HEK293 (cell line): ENCODE data around the gene RASA2.

Experiments used
- CTCF ChIA-PET: fragments of 350-600 bp; formaldehyde crosslinking; extraction: SDS; loops from one replicate; lab custom pipeline; 2021; ENCODE audit warnings: antibody characterized with exemption; lab: Yijun Ruan, JAX
- POLR2A ChIA-PET: fragments of 300-600 bp; formaldehyde crosslinking; extraction: SDS; loops from one replicate; lab custom pipeline; 2020; ENCODE audit warnings: antibody characterized with exemption, inconsistent platforms; lab: Yijun Ruan, JAX
- H3K27ac ChIP-seq: fragments of 200-500 bp; sonication (Bioruptor generic); 2 replicates; pipeline ENCODE4 v1.5.1; 2014; ENCODE audit warnings: low read depth, low read length, control low read depth, inconsistent platforms; ENCODE audit errors: extremely low read depth
- H3K36me3 ChIP-seq, 2 experiments: fragments of 200-500 bp in 1 of 2; sonication (Bioruptor generic) in 1 of 2; 1 replicate in 1 of 2; 2 replicates in 1 of 2; pipeline ENCODE4 v1.5.1; 2014 to 2017; ENCODE audit warnings: inconsistent platforms in 2 of 2, low read length in 2 of 2; ENCODE audit not compliant: control insufficient read depth in 2 of 2, insufficient read depth in 1 of 2
- H3K4me1 ChIP-seq: fragments of 200-500 bp; sonication (Bioruptor generic); 2 replicates; pipeline ENCODE4 v1.5.1; 2014; ENCODE audit warnings: mild to moderate bottlenecking, low read length, inconsistent platforms; ENCODE audit not compliant: control insufficient read depth, insufficient read depth
- H3K4me3 ChIP-seq: 2 replicates; pipeline ENCODE4 v1.5.1; 2011; ENCODE audit warnings: low read depth, mild to moderate bottlenecking, control low read depth, low read length, moderate library complexity
- H3K9me3 ChIP-seq: fragments of 200-500 bp; sonication (Bioruptor generic); 2 replicates; pipeline ENCODE4 v1.5.1; 2014; ENCODE audit warnings: low read depth, low read length, inconsistent platforms; ENCODE audit not compliant: control insufficient read depth, insufficient read depth
- BCL11A ChIP-seq: fragments of 450-650 bp; formaldehyde crosslinking; IDR thresholded peaks from 2 replicates; pipeline ENCODE4 v1.5.1; 2016; ENCODE audit warnings: low read depth, missing biosample characterization, missing genetic modification characterization
- HOXA7 ChIP-seq: sonication (generic); formaldehyde crosslinking; IDR thresholded peaks from 2 replicates; pipeline ENCODE4 v1.8.1; 2022; ENCODE audit warnings: missing genetic modification reagents, borderline replicate concordance
- HOXC10 ChIP-seq: sonication (generic); formaldehyde crosslinking; IDR thresholded peaks from 2 replicates; pipeline ENCODE4 v1.8.1; 2023; ENCODE audit warnings: mild to moderate bottlenecking, missing genetic modification reagents
- HOXD13 ChIP-seq: sonication (generic); formaldehyde crosslinking; IDR thresholded peaks from 2 replicates; pipeline ENCODE4 v1.8.0; 2022; ENCODE audit warnings: missing genetic modification reagents, borderline replicate concordance
- MEIS1 ChIP-seq: sonication (generic); formaldehyde crosslinking; IDR thresholded peaks from 2 replicates; pipeline ENCODE4 v1.8.1; 2022; ENCODE audit warnings: missing genetic modification reagents, mild to moderate bottlenecking, borderline replicate concordance
- OSR2 ChIP-seq: fragments of 450-650 bp; formaldehyde crosslinking; IDR thresholded peaks from 2 replicates; pipeline ENCODE4 v1.5.1; 2016; ENCODE audit warnings: missing biosample characterization, missing genetic modification characterization
- PATZ1 ChIP-seq: fragments of 450-650 bp; formaldehyde crosslinking; IDR thresholded peaks from 2 replicates; pipeline ENCODE4 v1.5.1; 2016; ENCODE audit warnings: missing biosample characterization, missing genetic modification characterization
- PBX3 ChIP-seq: sonication (generic); formaldehyde crosslinking; IDR thresholded peaks from 2 replicates; pipeline ENCODE4 v1.8.1; 2022; ENCODE audit warnings: mild to moderate bottlenecking, moderate library complexity, missing genetic modification reagents
- SCRT2 ChIP-seq: fragments of 450-650 bp; formaldehyde crosslinking; IDR thresholded peaks from 2 replicates; pipeline ENCODE4 v1.5.1; 2016; ENCODE audit warnings: missing biosample characterization, missing genetic modification characterization
- ZNF121 ChIP-seq: fragments of 450-650 bp; formaldehyde crosslinking; IDR thresholded peaks from 2 replicates; pipeline ENCODE4 v1.5.1; 2016; ENCODE audit warnings: missing biosample characterization, missing genetic modification characterization
- ZNF133 ChIP-seq: fragments of 450-650 bp; formaldehyde crosslinking; IDR thresholded peaks from 2 replicates; pipeline ENCODE4 v1.5.1; 2016; ENCODE audit warnings: missing biosample characterization, missing genetic modification characterization
- ZNF157 ChIP-seq: fragments of 450-650 bp; formaldehyde crosslinking; IDR thresholded peaks from 2 replicates; pipeline ENCODE4 v1.5.1; 2016; ENCODE audit warnings: missing biosample characterization, missing genetic modification characterization
- ZNF239 ChIP-seq: fragments of 450-650 bp; formaldehyde crosslinking; IDR thresholded peaks from 2 replicates; pipeline ENCODE4 v1.5.1; 2016; ENCODE audit warnings: missing biosample characterization, missing genetic modification characterization
- ZNF324 ChIP-seq: fragments of 450-650 bp; formaldehyde crosslinking; IDR thresholded peaks from 2 replicates; pipeline ENCODE4 v1.5.1; 2016; ENCODE audit warnings: missing biosample characterization, missing genetic modification characterization
- ZNF391 ChIP-seq: fragments of 450-650 bp; formaldehyde crosslinking; IDR thresholded peaks from 2 replicates; pipeline ENCODE4 v1.5.1; 2016; ENCODE audit warnings: low read depth, missing biosample characterization, missing genetic modification characterization, borderline replicate concordance
- ZNF416 ChIP-seq: fragments of 450-650 bp; formaldehyde crosslinking; IDR thresholded peaks from 2 replicates; pipeline ENCODE4 v1.5.1; 2016; ENCODE audit warnings: missing biosample characterization, missing genetic modification characterization
- ZNF544 ChIP-seq: fragments of 450-650 bp; formaldehyde crosslinking; IDR thresholded peaks from 2 replicates; pipeline ENCODE4 v1.5.0; 2017; ENCODE audit warnings: missing biosample characterization, missing genetic modification characterization
- ZNF571 ChIP-seq: fragments of 450-650 bp; formaldehyde crosslinking; IDR thresholded peaks from 2 replicates; pipeline ENCODE4 v1.5.0; 2017; ENCODE audit warnings: missing biosample characterization, missing genetic modification characterization
- ZNF610 ChIP-seq: fragments of 450-650 bp; formaldehyde crosslinking; IDR thresholded peaks from 2 replicates; pipeline ENCODE4 v1.5.1; 2016; ENCODE audit warnings: missing biosample characterization, missing genetic modification characterization, borderline replicate concordance
- ZNF623 ChIP-seq: fragments of 450-650 bp; formaldehyde crosslinking; IDR thresholded peaks from 2 replicates; pipeline ENCODE4 v1.5.1; 2016; ENCODE audit warnings: missing biosample characterization, missing genetic modification characterization
- ZNF660 ChIP-seq: fragments of 450-650 bp; IDR thresholded peaks from 2 replicates; pipeline ENCODE4 v1.5.1; 2018; ENCODE audit warnings: missing biosample characterization, mild to moderate bottlenecking, missing genetic modification characterization
- ZNF670 ChIP-seq: fragments of 450-650 bp; formaldehyde crosslinking; IDR thresholded peaks from 2 replicates; pipeline ENCODE4 v1.5.1; 2016; ENCODE audit warnings: missing biosample characterization, missing genetic modification characterization, low read depth
- ZNF776 ChIP-seq: fragments of 450-650 bp; formaldehyde crosslinking; IDR thresholded peaks from 2 replicates; pipeline ENCODE4 v1.5.0; 2017; ENCODE audit warnings: missing biosample characterization, missing genetic modification characterization, borderline replicate concordance
- ZNF837 ChIP-seq: fragments of 450-650 bp; formaldehyde crosslinking; IDR thresholded peaks from 2 replicates; pipeline ENCODE4 v1.5.1; 2016; ENCODE audit warnings: missing biosample characterization, missing genetic modification characterization
- ZXDB ChIP-seq: fragments of 450-650 bp; formaldehyde crosslinking; IDR thresholded peaks from 2 replicates; pipeline ENCODE4 v1.5.1; 2016; ENCODE audit warnings: missing biosample characterization, missing genetic modification characterization

RASA2 gene

GRCh38 chr3:141499284-141499683, 12.5 kb downstream of the RASA2 start:
- Histone ChIP-seq H3K36me3 (no peaks in the 10 kb centered on the region), H3K9me3 (no peaks in the 10 kb centered on the region), H3K4me3 (no peak overlapping the region)
- ChIA-PET POLR2A (interaction anchor here (0.8 kb wide), 1 partner anchor 12 kb away, joined by 3 read pairs; the partner anchor contains the start of gene RASA2), CTCF (interaction anchor here (1.1 kb wide), 1 partner anchor 15 kb away, joined by 3 read pairs; no protein-coding TSS in a partner anchor)
- TF ChIP-seq ZNF544, result no peak
- TF ChIP-seq HOXA7 (CRISPR knock-in tag), result no peak
- TF ChIP-seq BCL11A, result no peak
- TF ChIP-seq SCRT2, result no peak
- TF ChIP-seq HOXC10, result no peak
- no peak for TF ChIP-seq PBX3 (CRISPR knock-in tag)
- no peak for TF ChIP-seq MEIS1 (CRISPR knock-in tag)
- TF ChIP-seq ZNF776 (tag by site-specific recombination), result no peak
- TF ChIP-seq OSR2 (tag by site-specific recombination), result no peak
- TF ChIP-seq PATZ1, result no peak
- no peak for TF ChIP-seq HOXD13 (CRISPR knock-in tag)
- TF ChIP-seq ZNF133 (tag by site-specific recombination), result no peak
- TF ChIP-seq ZNF391 (tag by site-specific recombination), result no peak
- TF ChIP-seq ZNF660 (tag by site-specific recombination), result no peak
- no peak for TF ChIP-seq ZNF121 (tag by site-specific recombination)
- TF ChIP-seq, all 188 proteins: peak for 0
- H3K27ac ChIP-seq, result no peak overlapping the region
- H3K4me1 ChIP-seq, result peaks cover 2% of the 10 kb centered on the region; the same call in 1 of the 2 replicates

- H3K4me1 ChIP-seq, result peaks cover 2% of the 10 kb centered on the region; the same call in 1 of the 2 replicates
- no peak overlapping the region for H3K27ac ChIP-seq
- no peaks in the 10 kb centered on the region for H3K9me3 ChIP-seq
- no peak for TF ChIP-seq ZNF623 (tag by site-specific recombination)
- no peak for TF ChIP-seq HOXD13 (CRISPR knock-in tag)
- TF ChIP-seq ZNF324 (tag by site-specific recombination), result no peak
- TF ChIP-seq ZNF610, result no peak
- TF ChIP-seq ZNF571 (tag by site-specific recombination), result no peak
- TF ChIP-seq ZNF837 (tag by site-specific recombination), result no peak
- TF ChIP-seq ZNF670, result no peak
- TF ChIP-seq ZXDB, result no peak
- TF ChIP-seq ZNF239 (tag by site-specific recombination), result no peak
- TF ChIP-seq BCL11A, result no peak
- TF ChIP-seq ZNF157 (tag by site-specific recombination), result no peak
- no peak for TF ChIP-seq ZNF416 (tag by site-specific recombination)
- no peaks in the 10 kb centered on the region for H3K36me3 ChIP-seq
- no peak overlapping the region for H3K4me3 ChIP-seq
- ChIA-PET POLR2A (no interaction called here), CTCF (interaction anchor here (0.7 kb wide), 1 partner anchor 45 kb away, joined by 3 read pairs; no protein-coding TSS in a partner anchor)
Measured at GRCh38 chr3:141499965-141500364, 13.1 kb downstream of the RASA2 start.
